ENCODE measurements around the gene DTHD1.

DTHD1 gene

GRCh38 chr4:36237366-36238313, 43.8 kb upstream of the DTHD1 start:
- peaks cover 0 to 4% of the 10 kb centered on the region in 2 experiments for H3K36me3 ChIP-seq (ENCODE audit: control insufficient read depth in 1 of 2, insufficient read depth in 2 of 2, low read depth in 1 of 2, low read length in 2 of 2)
- no peak overlapping the region for H3K4ac ChIP-seq (ENCODE audit: low read depth in 1 of 2, low read length in 2 of 2)

GRCh38 chr4:36241771-36242170, 39.6 kb upstream of the DTHD1 start:
- no peak for DNase-seq
- no peak overlapping the region for H3K9ac ChIP-seq (ENCODE audit: low read length)
- no peak overlapping the region for H2AK5ac ChIP-seq (ENCODE audit: low read length, severe bottlenecking)
- peaks cover 0 to 4% of the 10 kb centered on the region in 2 experiments for H3K36me3 ChIP-seq (ENCODE audit: control insufficient read depth in 1 of 2, insufficient read depth in 2 of 2, low read depth in 1 of 2, low read length in 2 of 2)
- H2BK120ac ChIP-seq (ENCODE audit: low read depth, low read length): no peak overlapping the region
- H3K27ac ChIP-seq (ENCODE audit: low read length, poor library complexity, severe bottlenecking): no peak overlapping the region
- H3K4me3 ChIP-seq (ENCODE audit: insufficient read depth in 1 of 2, low read depth in 1 of 2, low read length in 2 of 2): no peak overlapping the region
- no peak overlapping the region for H2BK12ac ChIP-seq (ENCODE audit: low read length in 2 of 2)
- H3K4me2 ChIP-seq (ENCODE audit: low read length, poor library complexity, severe bottlenecking): peak overlapping the region; percentile 58
- no peak overlapping the region for H3K14ac ChIP-seq (ENCODE audit: low read length in 2 of 2)
- H3K27me3 ChIP-seq (ENCODE audit: control insufficient read depth in 1 of 2, insufficient read depth in 1 of 2, low read length in 2 of 2): peaks cover 0 to 30% of the 10 kb centered on the region in 2 experiments
- H3K4me1 ChIP-seq (ENCODE audit: control insufficient read depth, insufficient read depth, low read depth, low read length): peaks cover 2% of the 10 kb centered on the region
- no peak overlapping the region for H2AFZ ChIP-seq (ENCODE audit: low read depth, low read length)
- no peaks in the 10 kb centered on the region for H3K9me3 ChIP-seq (ENCODE audit: control insufficient read depth, low read length)
- no peak overlapping the region for H4K91ac ChIP-seq (ENCODE audit: low read length)
- WGBS: 81% methylated on average over 1 of the region's 2 CpGs
- H3K18ac ChIP-seq (ENCODE audit: low read depth in 1 of 2, low read length in 2 of 2): no peak overlapping the region
- no peak overlapping the region for H3K4ac ChIP-seq (ENCODE audit: low read depth in 1 of 2, low read length in 2 of 2)
- H2BK15ac ChIP-seq (ENCODE audit: low read depth, poor library complexity, severe bottlenecking): no peak overlapping the region
- no peak overlapping the region for H2BK5ac ChIP-seq (ENCODE audit: low read depth, low read length, poor library complexity, severe bottlenecking)
- no peak overlapping the region for H4K8ac ChIP-seq (ENCODE audit: low read length)
- no peak overlapping the region for H3K23ac ChIP-seq (ENCODE audit: low read length in 2 of 2)
- peaks cover 9% of the 10 kb centered on the region for H3K79me1 ChIP-seq (replicated peaks; ENCODE audit: low read length, poor library complexity, severe bottlenecking)

More at GRCh38 chr4:36237366-36238313, 43.8 kb upstream of the DTHD1 start:
- peaks cover 0 to 2% of the 10 kb centered on the region in 2 experiments for H3K27me3 ChIP-seq (ENCODE audit: control insufficient read depth in 1 of 2, insufficient read depth in 1 of 2, low read length in 2 of 2)
- H2BK15ac ChIP-seq (ENCODE audit: low read depth, poor library complexity, severe bottlenecking): no peak overlapping the region
- no peak overlapping the region for H2AK5ac ChIP-seq (ENCODE audit: low read length, severe bottlenecking)
- no peak overlapping the region for H2AFZ ChIP-seq (ENCODE audit: low read depth, low read length)
- no peak overlapping the region for H3K9ac ChIP-seq (ENCODE audit: low read length)
- H2BK5ac ChIP-seq (ENCODE audit: low read depth, low read length, poor library complexity, severe bottlenecking): no peak overlapping the region
- H4K8ac ChIP-seq (ENCODE audit: low read length): no peak overlapping the region
- H3K79me1 ChIP-seq (replicated peaks; ENCODE audit: low read length, poor library complexity, severe bottlenecking): peaks cover 31% of the 10 kb centered on the region
- WGBS: 80% methylated on average over 4 of the region's 4 CpGs
- DNase-seq: no peak
- H3K18ac ChIP-seq (ENCODE audit: low read depth in 1 of 2, low read length in 2 of 2): no peak overlapping the region
- H4K91ac ChIP-seq (ENCODE audit: low read length): no peak overlapping the region
- H3K4me3 ChIP-seq (ENCODE audit: insufficient read depth in 1 of 2, low read depth in 1 of 2, low read length in 2 of 2): no peak overlapping the region
- H3K27ac ChIP-seq (ENCODE audit: low read length, poor library complexity, severe bottlenecking): no peak overlapping the region
- H3K4me2 ChIP-seq (ENCODE audit: low read length, poor library complexity, severe bottlenecking): no peak overlapping the region
- H3K4me1 ChIP-seq (ENCODE audit: control insufficient read depth, insufficient read depth, low read depth, low read length): no peaks in the 10 kb centered on the region
- H3K9me3 ChIP-seq (ENCODE audit: control insufficient read depth, low read length): no peaks in the 10 kb centered on the region
- H3K23ac ChIP-seq (ENCODE audit: low read length in 2 of 2): no peak overlapping the region
- no peak overlapping the region for H2BK120ac ChIP-seq (ENCODE audit: low read depth, low read length)
- no peak overlapping the region for H2BK12ac ChIP-seq (ENCODE audit: low read length in 2 of 2)
- no peak overlapping the region for H3K14ac ChIP-seq (ENCODE audit: low read length in 2 of 2)

- Histone ChIP-seq H3K36me3 (ENCODE audit: control insufficient read depth in 1 of 2, insufficient read depth in 2 of 2, low read depth in 1 of 2, low read length in 2 of 2) (no peaks in the 10 kb centered on the region), H2BK5ac (ENCODE audit: low read depth, low read length, poor library complexity, severe bottlenecking) (no peak overlapping the region), H3K4me2 (ENCODE audit: low read length, poor library complexity, severe bottlenecking) (peak overlapping the region; percentile 49), H3K27me3 (ENCODE audit: control insufficient read depth in 1 of 2, insufficient read depth in 1 of 2, low read length in 2 of 2) (peaks cover 0 to 30% of the 10 kb centered on the region in 2 experiments), H2AFZ (ENCODE audit: low read depth, low read length) (no peak overlapping the region), H3K18ac (ENCODE audit: low read depth in 1 of 2, low read length in 2 of 2) (no peak overlapping the region), H2AK5ac (ENCODE audit: low read length, severe bottlenecking) (no peak overlapping the region), H3K79me1 (replicated peaks; ENCODE audit: low read length, poor library complexity, severe bottlenecking) (peaks cover 5% of the 10 kb centered on the region), H3K27ac (ENCODE audit: low read length, poor library complexity, severe bottlenecking) (no peak overlapping the region), H4K91ac (ENCODE audit: low read length) (no peak overlapping the region), H3K9me3 (ENCODE audit: control insufficient read depth, low read length) (no peaks in the 10 kb centered on the region), H3K4ac (ENCODE audit: low read depth in 1 of 2, low read length in 2 of 2) (no peak overlapping the region), H3K4me3 (ENCODE audit: insufficient read depth in 1 of 2, low read depth in 1 of 2, low read length in 2 of 2) (no peak overlapping the region), H4K8ac (ENCODE audit: low read length) (no peak overlapping the region), H3K4me1 (ENCODE audit: control insufficient read depth, insufficient read depth, low read depth, low read length) (peaks cover 2% of the 10 kb centered on the region), H3K23ac (ENCODE audit: low read length in 2 of 2) (no peak overlapping the region), H3K9ac (ENCODE audit: low read length) (no peak overlapping the region), H2BK12ac (ENCODE audit: low read length in 2 of 2) (no peak overlapping the region), H2BK120ac (ENCODE audit: low read depth, low read length) (no peak overlapping the region), H2BK15ac (ENCODE audit: low read depth, poor library complexity, severe bottlenecking) (no peak overlapping the region), H3K14ac (ENCODE audit: low read length in 2 of 2) (no peak overlapping the region)
- DNase-seq: no peak
- 64% methylated on average over 4 of the region's 7 CpGs for WGBS
These were observed 38.6 kb upstream of the DTHD1 start for GRCh38 chr4:36242629-36243354.
